Activated CD4-positive, alpha-beta T cell treated with anti-CD3 and anti-CD28 coated beads, Interleukin-2, amount 10 ng/mL, durations not matched to agents 24 days and 14 days (primary cell): ENCODE data around the gene PTPRN2. TPM values are rescaled to one million over a fixed set of nuclear protein-coding genes. Genes with fewer than 3 reads are reported as not detected.

ENCODE experiments used
- DNase-seq: peaks from one replicate; pipeline ENCODE4 v3.0.0; 2022
- H3K27ac Mint-ChIP-seq: one replicate; pipeline ENCODE4 v1.8.0; 2022; ENCODE audit warnings: mild to moderate bottlenecking, mixed read lengths
- H3K27me3 Mint-ChIP-seq: one replicate; pipeline ENCODE4 v1.8.0; 2022; ENCODE audit warnings: mixed read lengths
- H3K36me3 Mint-ChIP-seq: one replicate; pipeline ENCODE4 v1.8.0; 2022; ENCODE audit warnings: low read depth, mild to moderate bottlenecking, mixed read lengths
- H3K4me1 Mint-ChIP-seq: one replicate; pipeline ENCODE4 v1.8.0; 2021; ENCODE audit warnings: mixed read lengths
- H3K4me3 Mint-ChIP-seq: one replicate; pipeline ENCODE4 v1.8.0; 2022; ENCODE audit warnings: mild to moderate bottlenecking, moderate library complexity, mixed read lengths
- H3K9me3 Mint-ChIP-seq: one replicate; pipeline ENCODE4 v1.8.0; 2021; ENCODE audit warnings: mixed read lengths
- intact Hi-C: fragments of 100-400 bp; cut with micrococcal nuclease; formaldehyde crosslinking; loops from one replicate; pipeline ENCODE4 v1.15.1; 2023
- total RNA-seq: library from RNA; stranded (reverse); gene quantifications from 2 replicates; pipeline ENCODE4 v1.2.3, GENCODE V29; 2022

The PTPRN2 gene
- total RNA-seq, 1 donor from 2014 or later = 0.33 TPM

DNA sequence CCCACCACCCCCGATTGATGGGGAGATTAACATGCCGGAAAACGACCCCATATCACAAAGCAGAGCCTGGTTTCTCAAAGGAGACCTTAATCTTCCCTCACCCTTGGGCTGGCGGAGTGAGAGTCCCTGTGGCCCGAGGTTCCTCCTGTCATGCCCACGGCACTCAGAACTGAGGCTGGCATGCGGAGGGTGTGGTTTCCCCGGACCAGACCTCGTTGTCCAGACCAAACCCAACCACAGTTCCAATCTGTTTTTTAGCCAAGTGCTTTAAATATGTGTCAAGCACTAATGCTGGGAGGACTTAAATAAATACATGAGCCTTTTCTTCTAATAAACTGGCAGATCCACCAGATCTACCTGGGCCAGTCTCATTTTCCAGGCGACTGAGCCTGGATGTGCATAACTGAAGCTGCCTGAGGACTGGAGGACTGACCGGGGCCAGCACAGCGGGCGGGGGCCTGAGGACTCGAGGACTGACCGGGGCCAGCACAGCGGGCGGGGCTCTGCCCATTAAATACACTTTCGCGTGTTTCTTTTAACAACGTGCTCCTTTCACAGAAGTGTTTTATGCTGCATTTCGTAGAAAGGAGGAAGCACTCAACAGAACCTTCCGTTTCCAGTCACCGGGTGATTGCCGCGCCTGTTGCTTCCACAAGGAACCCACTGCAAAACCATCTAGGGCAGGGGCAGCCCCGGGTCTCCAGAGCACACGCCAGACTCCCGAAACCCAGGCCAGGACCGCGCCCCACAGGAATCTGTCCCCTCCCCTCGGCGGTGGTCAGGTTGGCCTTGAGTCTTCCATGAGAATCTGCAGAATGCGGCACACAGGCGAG, 334.6 kb downstream of the PTPRN2 start:
- Mint-ChIP-seq H3K9me3 (peaks cover 10% of the 10 kb centered on the region), H3K36me3 (no peaks in the 10 kb centered on the region), H3K27me3 (no peaks in the 10 kb centered on the region), H3K4me1 (no peaks in the 10 kb centered on the region), H3K27ac (no peak overlapping the region), H3K4me3 (no peak overlapping the region)
- intact Hi-C loops = no loop called here
- DNase-seq = no peak

- Mint-ChIP-seq H3K4me3 (no peak overlapping the region), H3K27ac (no peak overlapping the region), H3K4me1 (no peaks in the 10 kb centered on the region), H3K27me3 (no peaks in the 10 kb centered on the region), H3K9me3 (peaks cover 10% of the 10 kb centered on the region), H3K36me3 (no peaks in the 10 kb centered on the region)
- no peak for DNase-seq
- intact Hi-C loops = no loop called here
Measured at GRCh38 chr7:158252081-158252836, 335.4 kb downstream of the PTPRN2 start.

- Mint-ChIP-seq H3K27me3 (no peaks in the 10 kb centered on the region), H3K4me3 (no peak overlapping the region), H3K27ac (no peak overlapping the region), H3K9me3 (peaks cover 10% of the 10 kb centered on the region), H3K36me3 (no peaks in the 10 kb centered on the region), H3K4me1 (no peaks in the 10 kb centered on the region)
- intact Hi-C loops = no loop called here
- DNase-seq = no peak
Measured at GRCh38 chr7:158251061-158251965, 336.3 kb downstream of the PTPRN2 start.

- no peak overlapping the region for H3K27ac Mint-ChIP-seq
- intact Hi-C loops = no loop called here
Measured at GRCh38 chr7:158249692-158250091, 337.9 kb downstream of the PTPRN2 start.

DNA sequence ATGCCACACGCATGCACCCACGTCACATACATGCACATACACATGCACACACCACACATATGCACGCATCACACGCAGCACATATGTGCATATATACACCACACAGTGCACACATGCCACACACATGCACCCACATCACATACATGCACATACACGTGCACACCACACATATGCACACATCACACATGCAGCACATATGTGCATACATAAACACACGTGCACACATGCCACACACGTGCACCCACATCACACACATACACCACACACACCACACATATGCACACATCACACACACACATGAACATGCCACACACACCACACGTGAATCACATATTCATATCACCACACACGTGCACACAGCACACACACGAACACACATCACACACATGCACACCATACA, 338.8 kb downstream of the PTPRN2 start:
- Mint-ChIP-seq H3K9me3 (peaks cover 7% of the 10 kb centered on the region), H3K36me3 (no peaks in the 10 kb centered on the region), H3K27ac (no peak overlapping the region), H3K4me1 (no peaks in the 10 kb centered on the region), H3K27me3 (no peaks in the 10 kb centered on the region), H3K4me3 (no peak overlapping the region)
- no peak for DNase-seq
- intact Hi-C loops = no loop called here

More at GRCh38 chr7:158249692-158250091, 337.9 kb downstream of the PTPRN2 start:
- DNase-seq = no peak
- Mint-ChIP-seq H3K9me3 (peaks cover 7% of the 10 kb centered on the region), H3K36me3 (no peaks in the 10 kb centered on the region), H3K4me1 (no peaks in the 10 kb centered on the region), H3K27me3 (no peaks in the 10 kb centered on the region), H3K4me3 (no peak overlapping the region)

DNA sequence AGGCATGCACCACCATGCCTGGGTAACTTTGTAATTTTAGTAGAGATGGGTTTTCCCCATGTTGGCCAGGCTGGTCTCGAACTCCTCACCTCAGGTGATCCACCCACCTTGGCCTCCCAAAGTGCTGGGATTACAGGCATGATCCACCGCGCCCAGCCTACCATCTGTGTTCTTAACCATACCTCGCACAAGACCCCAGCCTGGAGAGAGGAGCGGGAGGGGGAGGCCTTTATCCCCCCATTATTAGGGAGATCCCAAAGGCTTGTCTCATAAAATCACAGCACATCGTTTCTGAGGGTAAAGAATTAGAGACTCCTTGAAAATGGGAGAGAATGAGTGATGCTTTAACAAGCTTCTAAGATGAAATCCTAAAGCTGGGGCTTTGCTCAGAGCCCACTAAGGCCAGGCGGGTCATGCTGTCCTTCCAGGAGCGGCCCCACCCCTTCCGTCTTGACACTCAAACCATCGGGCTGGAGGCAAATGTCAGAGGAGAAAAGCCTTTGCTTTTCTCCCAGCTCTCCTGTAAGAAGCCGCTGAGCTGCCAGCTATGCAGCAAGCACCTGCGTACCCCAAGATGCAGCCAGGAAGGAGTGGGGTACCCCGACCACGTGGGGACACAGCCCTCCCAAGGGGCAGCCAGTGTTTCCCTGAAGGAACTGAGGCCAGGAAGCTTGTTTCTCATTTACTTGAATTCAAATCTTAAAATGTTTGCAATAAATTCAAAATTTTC, 339.7 kb downstream of the PTPRN2 start:
- Mint-ChIP-seq H3K27ac (no peak overlapping the region), H3K27me3 (no peaks in the 10 kb centered on the region), H3K36me3 (no peaks in the 10 kb centered on the region)

GRCh38 chr7:158246960-158247673, 340.5 kb downstream of the PTPRN2 start:
- no peak overlapping the region for H3K4me3 Mint-ChIP-seq
- intact Hi-C loops = no loop called here

More for the DNA sequence above, 339.7 kb downstream of the PTPRN2 start:
- no peak overlapping the region for H3K4me3 Mint-ChIP-seq
- H3K4me1 Mint-ChIP-seq = no peaks in the 10 kb centered on the region
- DNase-seq = no peak
- intact Hi-C loops = no loop called here
- peaks cover 7% of the 10 kb centered on the region for H3K9me3 Mint-ChIP-seq

GRCh38 chr7:158246272-158246959, 341.2 kb downstream of the PTPRN2 start:
- no peaks in the 10 kb centered on the region for H3K4me1 Mint-ChIP-seq
- no peak for DNase-seq
- intact Hi-C loops = no loop called here
- no peaks in the 10 kb centered on the region for H3K36me3 Mint-ChIP-seq
- H3K9me3 Mint-ChIP-seq = peaks cover 5% of the 10 kb centered on the region
- no peak overlapping the region for H3K27ac Mint-ChIP-seq
- no peaks in the 10 kb centered on the region for H3K27me3 Mint-ChIP-seq
- H3K4me3 Mint-ChIP-seq = no peak overlapping the region

More at GRCh38 chr7:158246960-158247673, 340.5 kb downstream of the PTPRN2 start:
- DNase-seq = no peak
- Mint-ChIP-seq H3K9me3 (peaks cover 7% of the 10 kb centered on the region), H3K36me3 (no peaks in the 10 kb centered on the region), H3K4me1 (no peaks in the 10 kb centered on the region), H3K27ac (no peak overlapping the region), H3K27me3 (no peaks in the 10 kb centered on the region)

- Mint-ChIP-seq H3K4me3 (no peak overlapping the region), H3K9me3 (no peaks in the 10 kb centered on the region), H3K27me3 (no peaks in the 10 kb centered on the region), H3K27ac (no peak overlapping the region), H3K4me1 (no peaks in the 10 kb centered on the region), H3K36me3 (no peaks in the 10 kb centered on the region)
- no peak for DNase-seq
- intact Hi-C loops = no loop called here
Measured at GRCh38 chr7:158245724-158246041, 341.9 kb downstream of the PTPRN2 start.

GRCh38 chr7:158244873-158245723, 342.5 kb downstream of the PTPRN2 start:
- intact Hi-C loops = no loop called here
- DNase-seq = no peak
- Mint-ChIP-seq H3K4me3 (no peak overlapping the region), H3K27me3 (no peaks in the 10 kb centered on the region), H3K36me3 (no peaks in the 10 kb centered on the region), H3K9me3 (no peaks in the 10 kb centered on the region), H3K4me1 (no peaks in the 10 kb centered on the region), H3K27ac (no peak overlapping the region)

DNA sequence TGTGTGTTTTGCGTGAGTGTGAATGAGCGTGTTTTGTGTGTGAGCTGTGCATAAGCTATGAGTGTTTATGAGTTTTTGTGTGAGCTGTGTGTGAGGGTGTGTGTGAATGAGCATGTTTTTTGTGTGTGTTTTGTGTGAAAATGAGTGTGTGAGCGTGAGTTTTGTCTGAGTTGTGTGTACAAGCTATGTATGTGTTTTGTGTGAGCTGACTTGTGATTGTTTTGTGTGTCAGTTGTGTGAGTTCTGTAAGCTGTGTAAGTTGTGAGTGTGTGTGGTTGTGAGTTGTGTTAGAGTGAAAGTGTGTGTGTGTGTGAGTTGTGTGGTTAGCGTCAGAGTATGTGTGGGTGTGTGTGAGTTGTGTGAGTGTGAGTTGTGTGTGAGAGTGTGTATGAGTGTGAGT, 343.2 kb downstream of the PTPRN2 start:
- H3K36me3 Mint-ChIP-seq = no peaks in the 10 kb centered on the region
- intact Hi-C loops = no loop called here
- DNase-seq = peak; percentile 21
- no peaks in the 10 kb centered on the region for H3K27me3 Mint-ChIP-seq
- H3K9me3 Mint-ChIP-seq = no peaks in the 10 kb centered on the region
- no peaks in the 10 kb centered on the region for H3K4me1 Mint-ChIP-seq
- H3K4me3 Mint-ChIP-seq = no peak overlapping the region
- no peak overlapping the region for H3K27ac Mint-ChIP-seq

DNA sequence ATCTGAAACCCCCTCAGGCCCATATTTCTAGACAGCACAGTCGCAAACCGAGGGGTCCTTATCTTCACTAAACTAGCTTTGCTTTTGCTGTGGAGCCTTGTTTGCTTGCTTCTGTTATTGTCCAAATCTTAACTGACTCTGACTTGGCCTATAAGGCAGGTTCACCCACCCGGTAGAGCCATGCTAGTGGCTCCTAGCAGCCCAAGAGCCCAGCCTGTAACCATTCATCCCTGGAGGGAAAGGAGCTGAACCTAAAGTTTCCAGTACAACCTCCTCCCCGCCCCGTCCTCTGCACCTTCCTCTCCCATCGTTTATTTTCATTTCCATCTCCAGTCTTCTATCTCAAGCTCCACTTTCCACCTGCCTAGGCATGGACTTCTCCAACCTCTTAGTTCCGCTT, 345.7 kb downstream of the PTPRN2 start:
- Mint-ChIP-seq H3K4me3 (no peak overlapping the region), H3K27me3 (no peaks in the 10 kb centered on the region), H3K4me1 (no peaks in the 10 kb centered on the region), H3K27ac (no peak overlapping the region), H3K9me3 (no peaks in the 10 kb centered on the region), H3K36me3 (no peaks in the 10 kb centered on the region)
- intact Hi-C loops = no loop called here
- DNase-seq = no peak
